ENCODE results near the gene SWI5. TPM values are rescaled to one million over a fixed set of nuclear protein-coding genes. Genes with fewer than 3 reads are reported as not detected.

SWI5 gene
- total and polyA plus RNA-seq, 5 donors from 2014 or later, result 10.6 to 27.1 (median 20.9) TPM

GRCh38 chr9:128298535-128299482, 22.7 kb downstream of the SWI5 start:
- no peak for DNase-seq
- no peak overlapping the region for H3K4me3 ChIP-seq (ENCODE audit: low read depth, low read length)
- no peak overlapping the region for H3K4me3 Mint-ChIP-seq
- no peak overlapping the region for H3K27ac ChIP-seq (ENCODE audit: insufficient read depth, low read length, poor library complexity, severe bottlenecking)
- no peaks in the 10 kb centered on the region for H3K36me3 ChIP-seq (ENCODE audit: control insufficient read depth, insufficient read depth, low read length)
- H3K27me3 ChIP-seq (ENCODE audit: control insufficient read depth, insufficient read depth, low read length), result no peaks in the 10 kb centered on the region
- H3K27me3 Mint-ChIP-seq, result no peaks in the 10 kb centered on the region
- ATAC-seq (ENCODE audit: low read depth in 2 of 2), result no peak
- H3K27ac Mint-ChIP-seq, result no peak overlapping the region
- no peaks in the 10 kb centered on the region for H3K9me3 ChIP-seq (ENCODE audit: control insufficient read depth in 2 of 2, low read length in 2 of 2)
- H3K9me3 Mint-ChIP-seq, result no peaks in the 10 kb centered on the region
- H3K4me1 Mint-ChIP-seq, result peaks cover 0 to 4% (median 1%) of the 10 kb centered on the region in 4 donors
- no peaks in the 10 kb centered on the region for H3K4me1 ChIP-seq (ENCODE audit: control insufficient read depth, insufficient read depth, low read length, poor library complexity, severe bottlenecking)
- H3K36me3 Mint-ChIP-seq, result peaks cover 4% of the 10 kb centered on the region

DNA sequence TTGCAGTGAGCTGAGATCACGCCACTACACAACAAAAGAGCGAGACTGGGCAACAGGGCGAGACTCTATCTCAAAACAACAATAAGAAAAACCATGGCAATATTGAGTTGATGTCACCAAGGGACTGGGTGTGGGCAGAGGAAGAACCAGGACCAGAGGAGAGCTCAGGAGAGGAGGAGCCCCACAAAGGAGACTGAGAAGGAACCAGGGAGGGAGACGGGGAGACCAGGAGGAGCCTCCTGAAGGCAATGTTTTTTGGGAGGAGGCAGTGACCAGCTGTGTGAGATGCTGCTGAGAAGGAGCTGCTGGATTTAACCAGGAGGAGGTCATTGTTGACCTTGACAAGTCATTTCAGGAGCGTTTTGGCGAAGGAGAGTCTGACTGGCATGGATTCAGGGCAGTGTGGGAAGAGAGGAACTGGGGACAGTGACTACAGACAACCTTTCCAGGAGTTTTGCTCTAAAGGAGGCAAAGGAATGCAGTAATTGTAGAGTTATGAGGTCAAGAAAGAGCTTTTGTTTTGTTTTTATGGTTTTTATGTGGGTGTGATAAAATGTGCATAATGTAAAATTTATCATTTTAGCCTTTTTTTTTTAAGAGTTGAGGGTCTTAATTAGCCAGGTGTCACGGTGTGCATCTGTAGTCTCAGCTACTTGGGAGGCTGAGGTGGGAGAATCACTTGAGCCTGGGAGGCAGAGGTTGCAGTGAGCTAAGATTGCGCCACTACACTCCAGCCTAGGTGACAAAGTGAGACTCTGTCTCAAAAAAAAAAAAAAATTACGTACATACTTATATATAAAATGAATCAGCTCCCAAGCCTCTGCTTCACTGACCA, 28.3 kb downstream of the SWI5 start:
- DNase-seq, result no peak
- Mint-ChIP-seq H3K4me1 (peaks cover 0 to 4% (median 0%) of the 10 kb centered on the region in 4 donors), H3K4me3 (no peak overlapping the region), H3K27ac (peak overlapping the region; percentile 17 to 40 (median 38)), H3K27me3 (no peaks in the 10 kb centered on the region), H3K36me3 (peaks cover 7% of the 10 kb centered on the region), H3K9me3 (peaks cover 0 to 2% (median 0%) of the 10 kb centered on the region in 7 donors)
- H3K36me3 ChIP-seq (ENCODE audit: control insufficient read depth, insufficient read depth, low read length), result peaks cover 7% of the 10 kb centered on the region
- H3K27ac ChIP-seq (ENCODE audit: insufficient read depth, low read length, poor library complexity, severe bottlenecking), result no peak overlapping the region
- no peak overlapping the region for H3K4me3 ChIP-seq (ENCODE audit: low read depth, low read length)
- H3K9me3 ChIP-seq (ENCODE audit: control insufficient read depth in 2 of 2, low read length in 2 of 2), result no peaks in the 10 kb centered on the region
- H3K4me1 ChIP-seq (ENCODE audit: control insufficient read depth, insufficient read depth, low read length, poor library complexity, severe bottlenecking), result no peaks in the 10 kb centered on the region
- ATAC-seq (ENCODE audit: low read depth in 2 of 2), result no peak
- no peaks in the 10 kb centered on the region for H3K27me3 ChIP-seq (ENCODE audit: control insufficient read depth, insufficient read depth, low read length)

- H3K9me3 ChIP-seq (ENCODE audit: control insufficient read depth in 2 of 2, low read length in 2 of 2), result no peaks in the 10 kb centered on the region
- H3K36me3 ChIP-seq (ENCODE audit: control insufficient read depth, insufficient read depth, low read length), result peaks cover 13% of the 10 kb centered on the region
- H3K4me3 ChIP-seq (ENCODE audit: low read depth, low read length), result no peak overlapping the region
- Mint-ChIP-seq H3K9me3 (peaks cover 0 to 2% (median 0%) of the 10 kb centered on the region in 7 donors), H3K27me3 (no peaks in the 10 kb centered on the region), H3K27ac (peak overlapping the region in 2 of 3 donors; percentile 40 to 73), H3K4me1 (peaks cover 0 to 4% (median 0%) of the 10 kb centered on the region in 4 donors), H3K4me3 (no peak overlapping the region), H3K36me3 (peaks cover 8% of the 10 kb centered on the region)
- no peak overlapping the region for H3K27ac ChIP-seq (ENCODE audit: insufficient read depth, low read length, poor library complexity, severe bottlenecking)
- H3K27me3 ChIP-seq (ENCODE audit: control insufficient read depth, insufficient read depth, low read length), result no peaks in the 10 kb centered on the region
- ATAC-seq (ENCODE audit: low read depth in 2 of 2), result no peak
- H3K4me1 ChIP-seq (ENCODE audit: control insufficient read depth, insufficient read depth, low read length, poor library complexity, severe bottlenecking), result no peaks in the 10 kb centered on the region
- no peak for DNase-seq
Measured at GRCh38 chr9:128304971-128305288, 28.9 kb downstream of the SWI5 start.

DNA sequence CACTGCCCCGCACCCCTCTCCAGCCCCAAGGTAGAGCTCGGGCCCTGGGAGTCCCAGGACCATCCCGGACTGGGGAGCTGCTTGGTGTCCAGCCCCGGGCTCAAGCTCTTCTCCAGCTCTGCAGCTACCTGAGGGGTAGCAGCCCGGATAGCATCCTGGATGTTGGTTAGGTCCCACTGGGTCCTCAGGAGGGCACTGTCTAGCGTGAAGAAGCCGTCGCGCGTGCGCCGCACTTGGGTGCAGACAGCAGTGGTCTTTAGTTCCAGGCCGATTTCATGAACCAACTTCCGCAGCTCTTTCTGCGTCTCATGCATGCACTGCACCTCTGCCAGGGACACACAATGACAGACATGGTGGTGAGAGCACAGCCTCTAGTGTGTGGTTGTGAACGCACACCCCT, 33.5 kb downstream of the SWI5 start:
- peaks cover 33% of the 10 kb centered on the region for H3K36me3 ChIP-seq (ENCODE audit: control insufficient read depth, insufficient read depth, low read length)
- peaks cover 0 to 2% (median 0%) of the 10 kb centered on the region in 7 donors for H3K9me3 Mint-ChIP-seq
- H3K4me3 ChIP-seq (ENCODE audit: low read depth, low read length), result no peak overlapping the region
- H3K27me3 Mint-ChIP-seq, result no peaks in the 10 kb centered on the region
- DNase-seq (no peak), ATAC-seq (ENCODE audit: low read depth in 2 of 2) (no peak)
- H3K4me3 Mint-ChIP-seq, result no peak overlapping the region
- H3K9me3 ChIP-seq (ENCODE audit: control insufficient read depth in 2 of 2, low read length in 2 of 2), result no peaks in the 10 kb centered on the region
- H3K27me3 ChIP-seq (ENCODE audit: control insufficient read depth, insufficient read depth, low read length), result no peaks in the 10 kb centered on the region
- no peaks in the 10 kb centered on the region for H3K4me1 ChIP-seq (ENCODE audit: control insufficient read depth, insufficient read depth, low read length, poor library complexity, severe bottlenecking)
- peaks cover 0 to 4% (median 0%) of the 10 kb centered on the region in 4 donors for H3K4me1 Mint-ChIP-seq
- peaks cover 14% of the 10 kb centered on the region for H3K36me3 Mint-ChIP-seq
- H3K27ac ChIP-seq (ENCODE audit: insufficient read depth, low read length, poor library complexity, severe bottlenecking), result no peak overlapping the region
- no peak overlapping the region for H3K27ac Mint-ChIP-seq

DNA sequence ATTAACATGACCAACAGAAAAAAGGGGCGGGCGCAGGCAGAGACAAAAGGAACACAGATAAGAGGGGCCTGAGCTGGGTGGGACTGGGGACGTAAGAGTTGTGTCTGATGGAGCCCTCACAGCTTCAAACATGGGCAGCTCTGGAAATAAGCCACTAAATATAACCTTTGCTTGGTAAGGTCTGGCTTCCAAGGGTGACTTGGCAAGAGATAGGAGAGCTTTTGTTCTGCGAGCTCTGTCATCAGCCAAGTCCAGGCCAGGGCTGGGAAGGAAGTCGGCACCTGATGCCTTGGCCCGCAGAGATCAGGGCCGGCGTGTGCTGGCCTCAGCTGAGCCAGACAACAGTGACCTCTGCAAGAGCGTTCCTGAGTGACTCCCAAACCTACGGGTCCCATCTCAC, 34.4 kb downstream of the SWI5 start:
- Mint-ChIP-seq H3K9me3 (peaks cover 0 to 2% (median 0%) of the 10 kb centered on the region in 7 donors), H3K36me3 (peaks cover 18% of the 10 kb centered on the region), H3K27ac (no peak overlapping the region), H3K27me3 (no peaks in the 10 kb centered on the region), H3K4me1 (peaks cover 0 to 4% (median 0%) of the 10 kb centered on the region in 4 donors), H3K4me3 (no peak overlapping the region)
- H3K9me3 ChIP-seq (ENCODE audit: control insufficient read depth in 2 of 2, low read length in 2 of 2), result no peaks in the 10 kb centered on the region
- no peak overlapping the region for H3K4me3 ChIP-seq (ENCODE audit: low read depth, low read length)
- no peaks in the 10 kb centered on the region for H3K4me1 ChIP-seq (ENCODE audit: control insufficient read depth, insufficient read depth, low read length, poor library complexity, severe bottlenecking)
- DNase-seq, result no peak
- peaks cover 38% of the 10 kb centered on the region for H3K36me3 ChIP-seq (ENCODE audit: control insufficient read depth, insufficient read depth, low read length)
- ATAC-seq (ENCODE audit: low read depth in 2 of 2), result no peak
- no peaks in the 10 kb centered on the region for H3K27me3 ChIP-seq (ENCODE audit: control insufficient read depth, insufficient read depth, low read length)
- H3K27ac ChIP-seq (ENCODE audit: insufficient read depth, low read length, poor library complexity, severe bottlenecking), result no peak overlapping the region

- no peak overlapping the region for H3K4me3 ChIP-seq (ENCODE audit: low read depth, low read length)
- Mint-ChIP-seq H3K4me3 (no peak overlapping the region), H3K27me3 (no peaks in the 10 kb centered on the region), H3K9me3 (no peaks in the 10 kb centered on the region), H3K27ac (no peak overlapping the region), H3K36me3 (peaks cover 16% of the 10 kb centered on the region), H3K4me1 (peaks cover 0 to 5% (median 0%) of the 10 kb centered on the region in 4 donors)
- H3K4me1 ChIP-seq (ENCODE audit: control insufficient read depth, insufficient read depth, low read length, poor library complexity, severe bottlenecking), result no peaks in the 10 kb centered on the region
- no peaks in the 10 kb centered on the region for H3K9me3 ChIP-seq (ENCODE audit: control insufficient read depth in 2 of 2, low read length in 2 of 2)
- H3K27me3 ChIP-seq (ENCODE audit: control insufficient read depth, insufficient read depth, low read length), result no peaks in the 10 kb centered on the region
- ATAC-seq (ENCODE audit: low read depth in 2 of 2) (no peak), DNase-seq (no peak)
- H3K27ac ChIP-seq (ENCODE audit: insufficient read depth, low read length, poor library complexity, severe bottlenecking), result no peak overlapping the region
- H3K36me3 ChIP-seq (ENCODE audit: control insufficient read depth, insufficient read depth, low read length), result peaks cover 49% of the 10 kb centered on the region
Measured at GRCh38 chr9:128314697-128315096, 38.6 kb downstream of the SWI5 start.

- Mint-ChIP-seq H3K27ac (no peak overlapping the region), H3K4me3 (no peak overlapping the region), H3K36me3 (peaks cover 11% of the 10 kb centered on the region), H3K9me3 (no peaks in the 10 kb centered on the region), H3K27me3 (no peaks in the 10 kb centered on the region), H3K4me1 (peaks cover 0 to 5% (median 0%) of the 10 kb centered on the region in 4 donors)
- no peak for ATAC-seq (ENCODE audit: low read depth in 2 of 2)
- Histone ChIP-seq H3K27me3 (ENCODE audit: control insufficient read depth, insufficient read depth, low read length) (no peaks in the 10 kb centered on the region), H3K9me3 (ENCODE audit: control insufficient read depth in 2 of 2, low read length in 2 of 2) (no peaks in the 10 kb centered on the region), H3K36me3 (ENCODE audit: control insufficient read depth, insufficient read depth, low read length) (peaks cover 33% of the 10 kb centered on the region), H3K27ac (ENCODE audit: insufficient read depth, low read length, poor library complexity, severe bottlenecking) (no peak overlapping the region), H3K4me1 (ENCODE audit: control insufficient read depth, insufficient read depth, low read length, poor library complexity, severe bottlenecking) (peaks cover under 1% of the 10 kb centered on the region), H3K4me3 (ENCODE audit: low read depth, low read length) (no peak overlapping the region)
- DNase-seq, result no peak
Measured at GRCh38 chr9:128316421-128316820, 40.3 kb downstream of the SWI5 start.

Data from CD4-positive, CD25-positive, alpha-beta regulatory T cell (primary cell).